HG03159 (cell line): ENCODE data around the gene SLC6A11.

Experiments
- ATAC-seq: cut with Tn5 transposase; IDR thresholded peaks from one replicate; pipeline ENCODE4 v1.9.1; 2021; ENCODE audit warnings: mild to moderate bottlenecking, moderate library complexity; ENCODE audit not compliant: unreplicated experiment

The SLC6A11 gene

GRCh38 chr3:10928407-10928960 lies 112.5 kb downstream of the SLC6A11 start:
- no peak for ATAC-seq

GRCh38 chr3:10928961-10929471 lies 113.0 kb downstream of the SLC6A11 start:
- no peak for ATAC-seq

GRCh38 chr3:10929978-10930665 lies 114.1 kb downstream of the SLC6A11 start:
- no peak for ATAC-seq

- no peak for ATAC-seq
These were observed 114.6 kb downstream of the SLC6A11 start for GRCh38 chr3:10930666-10931040.

GRCh38 chr3:10932596-10932995 lies 116.6 kb downstream of the SLC6A11 start:
- no peak for ATAC-seq

- no peak for ATAC-seq
These were observed 117.0 kb downstream of the SLC6A11 start for GRCh38 chr3:10933021-10933420.

GRCh38 chr3:10933470-10933804 lies 117.4 kb downstream of the SLC6A11 start:
- ATAC-seq, result no peak

GRCh38 chr3:10933805-10934481 lies 117.9 kb downstream of the SLC6A11 start:
- no peak for ATAC-seq

GRCh38 chr3:10935028-10935427 lies 119.0 kb downstream of the SLC6A11 start:
- ATAC-seq, result no peak

- ATAC-seq, result no peak
These were observed 120.0 kb downstream of the SLC6A11 start for GRCh38 chr3:10935846-10936631.

- no peak for ATAC-seq
These were observed 120.7 kb downstream of the SLC6A11 start for GRCh38 chr3:10936686-10937085.

- no peak for ATAC-seq
These were observed 121.3 kb downstream of the SLC6A11 start for GRCh38 chr3:10937141-10937825.

- ATAC-seq, result no peak
These were observed 123.5 kb downstream of the SLC6A11 start for GRCh38 chr3:10939556-10939955.

GRCh38 chr3:10940106-10940505 lies 124.1 kb downstream of the SLC6A11 start:
- ATAC-seq, result no peak

- no peak for ATAC-seq
These were observed 125.9 kb downstream of the SLC6A11 start for GRCh38 chr3:10941972-10942371.

- ATAC-seq, result no peak
These were observed 126.7 kb downstream of the SLC6A11 start for GRCh38 chr3:10942690-10943205.

GRCh38 chr3:10944866-10945265 lies 128.8 kb downstream of the SLC6A11 start:
- ATAC-seq, result no peak

- ATAC-seq, result peak; percentile 62
These were observed 129.8 kb downstream of the SLC6A11 start for GRCh38 chr3:10945683-10946287.

GRCh38 chr3:10946526-10946925 lies 130.5 kb downstream of the SLC6A11 start:
- no peak for ATAC-seq

GRCh38 chr3:10948326-10948725 lies 132.3 kb downstream of the SLC6A11 start:
- no peak for ATAC-seq
